ENCODE results near the gene FAM83E.

Gene FAM83E

DNA sequence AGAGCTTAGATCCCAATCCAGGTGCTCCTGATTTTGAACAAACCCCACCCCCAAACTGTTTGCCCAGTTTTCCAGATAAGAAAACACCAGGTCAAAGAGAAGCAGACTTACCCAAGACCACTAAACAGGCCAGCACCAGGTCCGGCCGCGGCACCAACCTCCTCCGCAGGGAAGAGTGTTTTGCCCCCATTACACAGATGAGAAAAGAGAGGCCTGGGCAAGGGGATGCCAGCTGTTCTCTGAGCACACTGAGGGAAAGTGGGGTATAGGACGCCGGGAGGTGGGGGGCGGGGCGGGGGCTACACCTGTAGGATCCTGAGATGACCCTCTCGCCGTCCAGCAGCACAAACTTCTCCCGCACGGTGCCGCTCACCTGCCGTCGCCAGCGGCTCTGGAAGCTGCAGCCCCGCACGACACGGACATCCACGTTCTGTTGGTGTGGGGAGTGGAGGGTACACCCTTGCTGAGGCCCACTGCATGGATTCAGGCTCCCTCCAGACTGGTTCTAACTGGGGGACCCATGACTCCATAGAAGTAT is 5.2 kb downstream of the FAM83E start:
- no peaks in the 10 kb centered on the region for H3K36me3 ChIP-seq (ENCODE audit: low read length)

DNA sequence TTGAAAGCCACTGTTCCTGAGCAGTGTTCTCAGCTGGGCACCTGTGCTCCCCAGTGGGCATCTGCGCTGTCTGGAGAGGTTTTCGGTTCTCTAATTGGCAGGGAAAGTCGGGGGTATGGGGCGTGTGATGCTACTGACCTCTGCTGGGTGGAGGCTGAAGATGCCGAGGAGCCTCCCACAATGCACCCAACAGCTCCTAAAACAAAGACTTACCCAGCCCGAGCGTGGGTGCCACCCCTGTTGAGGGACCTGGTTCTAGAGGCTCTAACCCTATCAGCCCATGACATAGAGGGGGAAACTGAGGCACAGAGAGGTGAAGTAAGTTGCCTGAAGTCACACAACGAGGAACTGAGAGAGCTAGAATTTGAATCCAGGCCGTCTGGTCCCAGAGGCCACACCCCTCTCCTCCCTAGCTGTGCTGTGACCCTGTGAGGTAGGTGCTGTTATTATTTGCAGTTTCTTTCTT is 6.0 kb downstream of the FAM83E start:
- Histone ChIP-seq H3K36me3 (ENCODE audit: low read length) (no peaks in the 10 kb centered on the region), H3K9me2 (replicated peaks; ENCODE audit: insufficient read depth, low read length) (no peaks in the 10 kb centered on the region), H3K9me3 (ENCODE audit: insufficient read depth, low read length) (no peaks in the 10 kb centered on the region), H3K4me3 (ENCODE audit: insufficient read depth, low read length, poor library complexity, severe bottlenecking) (no peak overlapping the region), H3K27me3 (ENCODE audit: low read length) (no peaks in the 10 kb centered on the region), H3K4me2 (ENCODE audit: low read depth, low read length, poor library complexity, severe bottlenecking) (peak overlapping the region; percentile 38), H3K79me2 (ENCODE audit: insufficient read depth, low read length) (no peaks in the 10 kb centered on the region), H3K9ac (ENCODE audit: low read length) (peak overlapping the region; percentile 16; the same call in 1 of the 2 replicates), H2AFZ (ENCODE audit: low read depth, low read length, severe bottlenecking) (peak overlapping the region; percentile 32), H4K20me1 (ENCODE audit: low read depth, low read length) (no peaks in the 10 kb centered on the region), H3K27ac (ENCODE audit: low read depth, low read length) (no peak overlapping the region), H3F3A (ENCODE audit: insufficient read depth) (no peaks in the 10 kb centered on the region)
- TF ChIP-seq EZH2phosphoT487 (conservative IDR thresholded peaks at IDR 0.05; ENCODE audit: low read length) (no peak), CTCF (IDR thresholded peaks at IDR 0.05; ENCODE audit: insufficient read depth, low read length, poor library complexity, severe bottlenecking) (peak; percentile 85)

More for the DNA sequence above, 5.2 kb downstream of the FAM83E start:
- Histone ChIP-seq H2AFZ (ENCODE audit: low read depth, low read length, severe bottlenecking) (no peak overlapping the region), H3K27me3 (ENCODE audit: low read length) (no peaks in the 10 kb centered on the region), H3K79me2 (ENCODE audit: insufficient read depth, low read length) (no peaks in the 10 kb centered on the region), H3K9me2 (replicated peaks; ENCODE audit: insufficient read depth, low read length) (no peaks in the 10 kb centered on the region), H3K9ac (ENCODE audit: low read length) (no peak overlapping the region), H3F3A (ENCODE audit: insufficient read depth) (peaks cover 5% of the 10 kb centered on the region; the same call in 1 of the 2 replicates), H3K9me3 (ENCODE audit: insufficient read depth, low read length) (no peaks in the 10 kb centered on the region), H4K20me1 (ENCODE audit: low read depth, low read length) (no peaks in the 10 kb centered on the region), H3K27ac (ENCODE audit: low read depth, low read length) (no peak overlapping the region), H3K4me3 (ENCODE audit: insufficient read depth, low read length, poor library complexity, severe bottlenecking) (no peak overlapping the region), H3K4me2 (ENCODE audit: low read depth, low read length, poor library complexity, severe bottlenecking) (no peak overlapping the region)
- TF ChIP-seq CTCF (IDR thresholded peaks at IDR 0.05; ENCODE audit: insufficient read depth, low read length, poor library complexity, severe bottlenecking) (no peak), EZH2phosphoT487 (conservative IDR thresholded peaks at IDR 0.05; ENCODE audit: low read length) (no peak)

DNA sequence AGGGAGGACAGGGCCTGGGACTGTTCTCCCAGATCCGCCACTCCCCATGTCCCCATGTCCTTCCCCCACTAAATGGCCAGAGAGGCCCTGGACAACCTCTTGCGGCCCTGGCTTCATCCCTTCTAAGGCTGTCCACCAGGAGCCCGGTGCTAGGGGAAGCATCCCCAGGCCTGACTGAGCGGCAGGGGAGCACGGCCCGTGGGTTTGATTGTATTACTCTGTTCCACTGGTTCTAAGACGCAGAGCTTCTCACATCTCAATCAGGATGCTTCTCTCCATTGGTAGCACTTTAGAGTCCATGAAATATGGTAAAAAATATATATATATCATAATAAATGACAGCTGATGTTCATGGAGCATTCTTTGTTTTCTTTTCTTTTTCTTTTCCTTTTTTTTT is 7.5 kb downstream of the FAM83E start:
- TF ChIP-seq CTCF (IDR thresholded peaks at IDR 0.05; ENCODE audit: insufficient read depth, low read length, poor library complexity, severe bottlenecking) (no peak), EZH2phosphoT487 (conservative IDR thresholded peaks at IDR 0.05; ENCODE audit: low read length) (no peak)
- Histone ChIP-seq H3K4me2 (ENCODE audit: low read depth, low read length, poor library complexity, severe bottlenecking) (no peak overlapping the region), H3K27me3 (ENCODE audit: low read length) (no peaks in the 10 kb centered on the region), H3K9me3 (ENCODE audit: insufficient read depth, low read length) (no peaks in the 10 kb centered on the region), H3K4me3 (ENCODE audit: insufficient read depth, low read length, poor library complexity, severe bottlenecking) (no peak overlapping the region), H3K9ac (ENCODE audit: low read length) (no peak overlapping the region), H3K79me2 (ENCODE audit: insufficient read depth, low read length) (no peaks in the 10 kb centered on the region), H3K27ac (ENCODE audit: low read depth, low read length) (no peak overlapping the region), H4K20me1 (ENCODE audit: low read depth, low read length) (no peaks in the 10 kb centered on the region), H2AFZ (ENCODE audit: low read depth, low read length, severe bottlenecking) (no peak overlapping the region), H3K36me3 (ENCODE audit: low read length) (no peaks in the 10 kb centered on the region), H3F3A (ENCODE audit: insufficient read depth) (no peaks in the 10 kb centered on the region), H3K9me2 (replicated peaks; ENCODE audit: insufficient read depth, low read length) (no peaks in the 10 kb centered on the region)
